Measurements from ENCODE around the gene IMMP2L.

IMMP2L gene

GRCh38 chr7:110841840-110842545, 720.3 kb downstream of the IMMP2L start:
- DNase-seq: no peak

- DNase-seq: no peak
Measured at GRCh38 chr7:110839866-110840265, 722.4 kb downstream of the IMMP2L start.

- no peak for DNase-seq
Measured at GRCh38 chr7:110835849-110836248, 726.4 kb downstream of the IMMP2L start.

GRCh38 chr7:110835218-110835617, 727.1 kb downstream of the IMMP2L start:
- DNase-seq: no peak

- DNase-seq: no peak
Measured at GRCh38 chr7:110831419-110831818, 730.9 kb downstream of the IMMP2L start.

GRCh38 chr7:110830778-110831177, 731.5 kb downstream of the IMMP2L start:
- DNase-seq: no peak

GRCh38 chr7:110827936-110828335, 734.4 kb downstream of the IMMP2L start:
- no peak for DNase-seq

GRCh38 chr7:110827287-110827855, 734.9 kb downstream of the IMMP2L start:
- no peak for DNase-seq

GRCh38 chr7:110813986-110814385, 748.3 kb downstream of the IMMP2L start:
- DNase-seq: no peak

- DNase-seq: no peak
Measured at GRCh38 chr7:110809832-110810231, 752.5 kb downstream of the IMMP2L start.

- DNase-seq: no peak
Measured at GRCh38 chr7:110808361-110808760, 753.9 kb downstream of the IMMP2L start.

- DNase-seq: no peak
Measured at GRCh38 chr7:110804501-110804900, 757.8 kb downstream of the IMMP2L start.

GRCh38 chr7:110803602-110804143, 758.6 kb downstream of the IMMP2L start:
- DNase-seq: no peak

GRCh38 chr7:110801502-110801901, 760.8 kb downstream of the IMMP2L start:
- DNase-seq: no peak

- DNase-seq: no peak
Measured at GRCh38 chr7:110800984-110801383, 761.3 kb downstream of the IMMP2L start.

GRCh38 chr7:110797656-110798055, 764.6 kb downstream of the IMMP2L start:
- no peak for DNase-seq

- no peak for DNase-seq
Measured at GRCh38 chr7:110790992-110791391, 771.3 kb downstream of the IMMP2L start.

GRCh38 chr7:110786328-110786965, 775.8 kb downstream of the IMMP2L start:
- DNase-seq: no peak

GRCh38 chr7:110784749-110785148, 777.5 kb downstream of the IMMP2L start:
- DNase-seq: no peak

- DNase-seq: no peak
Measured at GRCh38 chr7:110780712-110781111, 781.6 kb downstream of the IMMP2L start.

GRCh38 chr7:110779339-110779738, 783.0 kb downstream of the IMMP2L start:
- DNase-seq: no peak

- no peak for DNase-seq
Measured at GRCh38 chr7:110775046-110775445, 787.2 kb downstream of the IMMP2L start.

GRCh38 chr7:110774071-110774470, 788.2 kb downstream of the IMMP2L start:
- DNase-seq: no peak

GRCh38 chr7:110772615-110773014, 789.7 kb downstream of the IMMP2L start:
- no peak for DNase-seq

All from activated gamma-delta T cell (primary cell).